Measurements from ENCODE around the gene RIMBP2.

DNA sequence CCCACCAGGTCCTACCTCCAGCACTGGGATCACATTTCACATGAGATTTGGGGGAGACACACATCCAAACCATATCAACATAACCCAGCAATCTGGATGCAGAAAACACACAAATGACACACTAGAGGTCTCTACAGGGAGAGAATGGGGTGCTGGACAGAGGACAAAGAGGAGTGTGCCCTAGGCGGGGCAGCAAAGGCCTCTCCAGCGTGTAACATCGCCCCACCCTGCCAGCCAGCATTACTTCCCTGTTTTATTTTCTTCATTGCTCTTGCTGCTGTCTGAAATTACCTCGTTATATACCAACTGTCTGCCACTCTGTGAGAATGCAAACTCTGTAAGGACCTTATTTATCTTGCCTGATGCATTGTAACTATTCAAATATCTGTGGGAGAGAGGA is 61.1 kb downstream of the RIMBP2 start:
- TF ChIP-seq, protein P1, sequence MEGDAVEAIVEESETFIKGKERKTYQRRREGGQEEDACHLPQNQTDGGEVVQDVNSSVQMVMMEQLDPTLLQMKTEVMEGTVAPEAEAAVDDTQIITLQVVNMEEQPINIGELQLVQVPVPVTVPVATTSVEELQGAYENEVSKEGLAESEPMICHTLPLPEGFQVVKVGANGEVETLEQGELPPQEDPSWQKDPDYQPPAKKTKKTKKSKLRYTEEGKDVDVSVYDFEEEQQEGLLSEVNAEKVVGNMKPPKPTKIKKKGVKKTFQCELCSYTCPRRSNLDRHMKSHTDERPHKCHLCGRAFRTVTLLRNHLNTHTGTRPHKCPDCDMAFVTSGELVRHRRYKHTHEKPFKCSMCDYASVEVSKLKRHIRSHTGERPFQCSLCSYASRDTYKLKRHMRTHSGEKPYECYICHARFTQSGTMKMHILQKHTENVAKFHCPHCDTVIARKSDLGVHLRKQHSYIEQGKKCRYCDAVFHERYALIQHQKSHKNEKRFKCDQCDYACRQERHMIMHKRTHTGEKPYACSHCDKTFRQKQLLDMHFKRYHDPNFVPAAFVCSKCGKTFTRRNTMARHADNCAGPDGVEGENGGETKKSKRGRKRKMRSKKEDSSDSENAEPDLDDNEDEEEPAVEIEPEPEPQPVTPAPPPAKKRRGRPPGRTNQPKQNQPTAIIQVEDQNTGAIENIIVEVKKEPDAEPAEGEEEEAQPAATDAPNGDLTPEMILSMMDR (conservative IDR thresholded peaks at IDR 0.05; ENCODE audit: low read depth, low read length), result no peak
- TF ChIP-seq EZH2 (IDR thresholded peaks at IDR 0.05; ENCODE audit: borderline replicate concordance, low read depth, low read length, poor library complexity, severe bottlenecking), result no peak
